Brain microvascular endothelial cell (primary cell): ENCODE data around the gene GARNL3.

Experiments used
- DNase-seq: peaks from one replicate; pipeline ENCODE4 v3.0.0-alpha.2; 2020
- H3K27ac ChIP-seq: fragments of 250-450 bp; sonication (Bioruptor Pico); 2 replicates; pipeline ENCODE4 v1.5.1; 2020; ENCODE audit warnings: mild to moderate bottlenecking, moderate library complexity
- H3K27me3 ChIP-seq: fragments of 250-450 bp; sonication (Bioruptor Pico); replicated peaks from 2 replicates; pipeline ENCODE4 v1.5.1; 2020; ENCODE audit warnings: mild to moderate bottlenecking
- H3K36me3 ChIP-seq: fragments of 250-450 bp; sonication (Bioruptor Pico); replicated peaks from 2 replicates; pipeline ENCODE4 v1.5.1; 2020; ENCODE audit warnings: mild to moderate bottlenecking
- H3K4me3 ChIP-seq: 2 replicates; pipeline ENCODE4 v1.5.1; 2011; ENCODE audit warnings: low read depth, mild to moderate bottlenecking, control low read depth, low read length, moderate library complexity
- CTCF ChIP-seq: IDR thresholded peaks from 2 replicates; pipeline ENCODE4 v1.5.1; 2011; ENCODE audit warnings: low read depth, mild to moderate bottlenecking, moderate library complexity, low read length, control low read depth, inconsistent platforms; ENCODE audit errors: missing control alignments
- in situ Hi-C: cut with HindIII; loops from 2 replicates; pipeline ENCODE4 v1.10.0; 2017; ENCODE audit warnings: low sequenced_read_pairs, low pct_ligation_motif_present

Gene GARNL3

DNA sequence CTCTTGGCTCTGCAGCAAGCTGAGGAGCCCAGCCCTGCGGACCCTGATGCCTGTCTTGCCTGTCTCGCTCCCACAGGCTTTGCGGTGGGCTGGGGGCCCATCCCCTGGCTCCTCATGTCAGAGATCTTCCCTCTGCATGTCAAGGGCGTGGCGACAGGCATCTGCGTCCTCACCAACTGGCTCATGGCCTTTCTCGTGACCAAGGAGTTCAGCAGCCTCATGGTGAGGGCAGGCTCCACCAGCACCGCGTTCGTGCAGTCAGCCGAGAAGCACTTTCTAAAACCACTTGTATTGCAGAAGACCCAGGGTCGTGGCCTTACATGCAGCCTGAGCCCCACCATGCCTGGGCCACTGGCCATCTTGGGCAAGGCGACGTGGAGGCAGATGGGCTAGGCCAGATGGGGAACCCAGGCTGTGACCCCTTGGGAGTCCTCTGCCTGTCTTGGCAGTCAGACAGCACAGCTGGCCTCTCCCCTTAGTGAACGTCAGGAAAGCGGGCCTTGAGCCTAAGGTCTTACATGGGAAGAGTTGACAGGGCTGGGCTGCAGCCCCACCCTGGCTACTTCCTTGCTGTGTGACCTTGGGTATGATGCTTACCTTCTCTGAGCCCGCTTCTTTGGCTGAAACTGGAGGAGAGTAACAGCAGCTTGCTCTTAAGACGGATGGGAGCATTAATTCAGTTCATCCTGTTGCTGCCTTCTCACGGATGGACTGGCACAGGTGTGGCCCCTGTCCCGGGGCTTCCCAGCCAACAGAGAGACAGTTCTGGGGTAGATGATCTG, 141.0 kb downstream of the GARNL3 start:
- in situ Hi-C loops: no loop called here
- no peak for TF ChIP-seq CTCF
- Histone ChIP-seq H3K27me3 (no peaks in the 10 kb centered on the region), H3K36me3 (peaks cover 3% of the 10 kb centered on the region), H3K4me3 (no peak overlapping the region), H3K27ac (no peak overlapping the region)
- DNase-seq: no peak

- Histone ChIP-seq H3K36me3 (peaks cover 3% of the 10 kb centered on the region), H3K27ac (no peak overlapping the region), H3K27me3 (no peaks in the 10 kb centered on the region), H3K4me3 (no peak overlapping the region)
- no peak for TF ChIP-seq CTCF
- no peak for DNase-seq
- in situ Hi-C loops: no loop called here
Observed at GRCh38 chr9:127406799-127407491, 142.4 kb downstream of the GARNL3 start.

DNA sequence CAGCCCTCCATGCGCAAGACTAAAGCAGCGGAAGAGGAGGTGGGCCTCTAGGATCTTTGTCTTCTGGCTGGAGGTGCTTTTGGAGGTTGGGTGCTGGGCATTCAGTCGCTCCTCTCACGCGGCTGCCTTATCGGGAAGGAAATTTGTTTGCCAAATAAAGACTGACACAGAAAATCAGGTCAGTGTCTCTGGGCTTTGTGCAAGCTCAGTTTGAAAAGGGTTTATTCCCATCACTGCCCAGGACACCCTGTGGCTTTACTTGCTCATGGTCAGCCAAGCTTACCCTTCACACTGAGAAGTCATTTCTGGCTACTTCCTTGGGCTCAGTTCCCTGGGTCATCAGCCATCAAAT, 142.9 kb downstream of the GARNL3 start:
- no peaks in the 10 kb centered on the region for H3K27me3 ChIP-seq
- no peak overlapping the region for H3K27ac ChIP-seq
- in situ Hi-C loops: no loop called here
- TF ChIP-seq CTCF: no peak
- peaks cover 3% of the 10 kb centered on the region for H3K36me3 ChIP-seq
- DNase-seq: no peak
- no peak overlapping the region for H3K4me3 ChIP-seq

DNA sequence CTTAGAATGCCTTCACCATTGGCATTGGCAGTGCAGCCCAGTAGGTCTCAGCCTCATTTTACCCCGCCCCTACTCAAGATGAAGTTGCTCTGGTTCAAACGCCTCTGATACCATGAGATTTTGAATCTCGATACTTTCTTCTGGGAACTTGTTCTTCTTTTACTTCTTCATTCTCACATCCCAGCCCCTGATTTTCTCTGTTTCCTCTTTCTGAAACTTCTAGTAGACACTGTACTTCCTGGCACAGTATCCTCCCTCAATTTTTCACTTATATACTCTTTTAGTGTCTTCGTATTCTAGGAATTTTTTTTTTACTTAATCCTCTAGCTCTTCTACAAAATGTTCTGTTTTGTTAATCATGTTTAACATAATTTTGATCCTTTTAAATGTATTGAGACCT, 146.5 kb downstream of the GARNL3 start:
- H3K4me3 ChIP-seq: no peak overlapping the region
- H3K27ac ChIP-seq: no peak overlapping the region
- DNase-seq: no peak
- in situ Hi-C loops: no loop called here
- H3K36me3 ChIP-seq: no peaks in the 10 kb centered on the region
- TF ChIP-seq CTCF: no peak
- H3K27me3 ChIP-seq: no peaks in the 10 kb centered on the region

- Histone ChIP-seq H3K27ac (no peak overlapping the region), H3K27me3 (no peaks in the 10 kb centered on the region), H3K4me3 (no peak overlapping the region), H3K36me3 (no peaks in the 10 kb centered on the region)
- DNase-seq: no peak
- TF ChIP-seq CTCF: no peak
- in situ Hi-C loops: no loop called here
Observed at GRCh38 chr9:127415141-127415540, 150.6 kb downstream of the GARNL3 start.

- Histone ChIP-seq H3K4me3 (no peak overlapping the region), H3K27me3 (no peaks in the 10 kb centered on the region), H3K36me3 (no peaks in the 10 kb centered on the region), H3K27ac (no peak overlapping the region)
- in situ Hi-C loops: no loop called here
- no peak for TF ChIP-seq CTCF
- DNase-seq: no peak
Observed at GRCh38 chr9:127415657-127416056, 151.1 kb downstream of the GARNL3 start.
